ENCODE measurements around the gene CFAP45. TPM values are rescaled to one million over a fixed set of nuclear protein-coding genes. Genes with fewer than 3 reads are reported as not detected.
"Not testable (repeated sequence)": the region's sequence is repeated elsewhere in the genome, so short reads cannot be mapped to it uniquely, and the experiment has no call there.

The CFAP45 gene
- total and polyA plus RNA-seq, 8 donors: 0.16 to 1.5 (median 0.44) TPM; not detected in 2

- Histone ChIP-seq H3K9me3 (no peaks in the 10 kb centered on the region), H3K4me1 (peaks cover 10 to 34% (median 13%) of the 10 kb centered on the region in 3 donors), H3K27ac (no peak overlapping the region), H3K36me3 (no peaks in the 10 kb centered on the region), H3K27me3 (no peaks in the 10 kb centered on the region), H3K4me3 (no peak overlapping the region)
- WGBS, 2 donors: 26 to 44% methylated on average over 1 of the region's 1 CpG
- intact Hi-C loops (cut with DNase I): no loop called here
- no peak for ATAC-seq
- DNase-seq: no peak
- FAIRE-seq: no peak
- TF ChIP-seq, protein P1, sequence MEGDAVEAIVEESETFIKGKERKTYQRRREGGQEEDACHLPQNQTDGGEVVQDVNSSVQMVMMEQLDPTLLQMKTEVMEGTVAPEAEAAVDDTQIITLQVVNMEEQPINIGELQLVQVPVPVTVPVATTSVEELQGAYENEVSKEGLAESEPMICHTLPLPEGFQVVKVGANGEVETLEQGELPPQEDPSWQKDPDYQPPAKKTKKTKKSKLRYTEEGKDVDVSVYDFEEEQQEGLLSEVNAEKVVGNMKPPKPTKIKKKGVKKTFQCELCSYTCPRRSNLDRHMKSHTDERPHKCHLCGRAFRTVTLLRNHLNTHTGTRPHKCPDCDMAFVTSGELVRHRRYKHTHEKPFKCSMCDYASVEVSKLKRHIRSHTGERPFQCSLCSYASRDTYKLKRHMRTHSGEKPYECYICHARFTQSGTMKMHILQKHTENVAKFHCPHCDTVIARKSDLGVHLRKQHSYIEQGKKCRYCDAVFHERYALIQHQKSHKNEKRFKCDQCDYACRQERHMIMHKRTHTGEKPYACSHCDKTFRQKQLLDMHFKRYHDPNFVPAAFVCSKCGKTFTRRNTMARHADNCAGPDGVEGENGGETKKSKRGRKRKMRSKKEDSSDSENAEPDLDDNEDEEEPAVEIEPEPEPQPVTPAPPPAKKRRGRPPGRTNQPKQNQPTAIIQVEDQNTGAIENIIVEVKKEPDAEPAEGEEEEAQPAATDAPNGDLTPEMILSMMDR (IDR thresholded peaks at IDR 0.05): no peak
Measured at GRCh38 chr1:159906960-159907359, 7.0 kb upstream of the CFAP45 start.

- H3K27me3 ChIP-seq; H3K27ac ChIP-seq; ATAC-seq; H3K9me3 ChIP-seq; H3K36me3 ChIP-seq; DNase-seq; H3K4me3 ChIP-seq; FAIRE-seq; intact Hi-C loops (cut with DNase I): not testable (repeated sequence)
- WGBS, 2 donors: 65 to 89% methylated on average over 3 of the region's 3 CpGs
- peaks cover 5 to 20% (median 11%) of the 10 kb centered on the region in 3 donors for H3K4me1 ChIP-seq
Measured at GRCh38 chr1:159904036-159904435, 4.1 kb upstream of the CFAP45 start.

DNA sequence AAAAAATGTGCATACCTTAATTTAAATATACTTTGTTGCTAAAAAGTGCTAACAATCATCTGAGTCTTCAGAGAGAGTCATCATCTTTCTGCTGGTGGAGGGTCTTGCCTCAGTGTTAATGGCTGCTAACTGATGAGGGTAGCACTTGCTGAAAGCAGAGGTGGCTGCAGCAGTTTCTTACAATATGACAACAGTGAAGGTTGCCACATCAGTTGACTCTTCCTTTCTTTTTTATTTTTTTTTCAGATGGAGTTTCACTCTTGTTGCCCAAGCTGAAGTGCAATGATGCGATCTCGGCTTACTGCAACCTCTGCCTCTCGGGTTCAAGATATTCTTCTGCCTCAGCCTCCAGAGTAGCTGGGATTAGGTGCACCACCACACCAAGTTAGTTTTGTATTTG lies 2.6 kb upstream of the CFAP45 start:
- Histone ChIP-seq H3K27ac (no peak overlapping the region), H3K36me3 (no peaks in the 10 kb centered on the region), H3K4me1 (peaks cover 5 to 20% (median 11%) of the 10 kb centered on the region in 3 donors), H3K9me3 (no peaks in the 10 kb centered on the region), H3K27me3 (no peaks in the 10 kb centered on the region), H3K4me3 (no peak overlapping the region)
- DNase-seq: no peak
- FAIRE-seq: no peak
- WGBS, 2 donors: 95 to 97% methylated on average over 3 of the region's 3 CpGs
- intact Hi-C loops (cut with DNase I): no loop called here
- TF ChIP-seq, protein P1 (IDR thresholded peaks at IDR 0.05): no peak
- no peak for ATAC-seq

DNA sequence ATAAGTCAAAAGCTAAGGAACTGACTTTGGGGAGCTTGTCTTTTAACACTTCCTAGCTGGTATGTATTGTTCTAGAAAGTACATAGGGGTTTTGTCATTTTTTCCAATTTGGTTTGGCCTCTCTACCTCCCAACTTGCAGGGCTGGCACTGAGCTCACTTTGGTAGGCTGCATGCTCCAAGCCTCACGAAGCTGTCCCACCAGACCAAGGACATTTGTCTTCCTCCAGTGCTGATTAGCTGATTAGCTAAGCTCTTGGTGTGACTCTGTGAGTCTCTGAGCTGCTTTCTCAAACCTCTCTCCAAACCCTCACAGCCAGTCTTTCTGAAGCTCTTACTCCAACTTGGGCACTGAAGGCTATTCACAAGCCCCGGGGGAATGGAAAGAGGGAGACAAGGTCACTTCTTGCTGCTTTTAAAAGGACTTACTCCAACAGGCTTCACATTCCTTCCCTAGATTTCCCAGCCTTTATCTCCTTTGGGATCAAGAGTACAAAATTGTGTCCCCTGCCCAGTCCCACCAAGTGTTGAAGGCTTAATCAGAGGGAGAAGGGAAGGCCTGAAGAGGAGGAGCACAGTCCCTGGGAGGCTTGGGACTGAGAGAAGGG lies 893 bp upstream of the CFAP45 start:
- TF ChIP-seq, protein P1 (IDR thresholded peaks at IDR 0.05): no peak
- H3K27me3 ChIP-seq: no peaks in the 10 kb centered on the region
- no peaks in the 10 kb centered on the region for H3K36me3 ChIP-seq
- H3K4me3 ChIP-seq: no peak overlapping the region
- intact Hi-C loops (cut with DNase I): no loop called here
- 21 to 27% methylated on average over 2 of the region's 2 CpGs for WGBS, 2 donors
- ATAC-seq (peak in 2 of 4 donors; percentile 6 to 15), DNase-seq (no peak), FAIRE-seq (no peak)
- peak overlapping the region; percentile 77 to 91 (median 86) for H3K27ac ChIP-seq
- no peaks in the 10 kb centered on the region for H3K9me3 ChIP-seq
- peaks cover 5 to 14% (median 11%) of the 10 kb centered on the region in 3 donors for H3K4me1 ChIP-seq

GRCh38 chr1:159899634-159900033 lies 331 bp downstream of the CFAP45 start:
- ATAC-seq; H3K36me3 ChIP-seq; FAIRE-seq; H3K9me3 ChIP-seq; H3K27me3 ChIP-seq; intact Hi-C loops (cut with DNase I); DNase-seq: not testable (repeated sequence)
- Histone ChIP-seq H3K4me3 (peak overlapping the region in 1 of 4 donors; percentile 30), H3K27ac (peak overlapping the region; percentile 77 to 91 (median 86)), H3K4me1 (peaks cover 5 to 14% (median 11%) of the 10 kb centered on the region in 3 donors)
- WGBS, 2 donors: 81 to 83% methylated on average over 11 to 13 of the region's 15 CpGs

- ATAC-seq: no peak
- WGBS, 2 donors: 80 to 83% methylated on average over 3 of the region's 3 CpGs
- H3K4me1 ChIP-seq: peaks cover 5 to 14% (median 11%) of the 10 kb centered on the region in 3 donors
- intact Hi-C loops (cut with DNase I): no loop called here
- no peak for DNase-seq
- H3K27ac ChIP-seq: no peak overlapping the region
- no peak for FAIRE-seq
- H3K4me3 ChIP-seq: no peak overlapping the region
- no peaks in the 10 kb centered on the region for H3K9me3 ChIP-seq
- H3K27me3 ChIP-seq: no peaks in the 10 kb centered on the region
- no peaks in the 10 kb centered on the region for H3K36me3 ChIP-seq
- TF ChIP-seq, protein P1 (IDR thresholded peaks at IDR 0.05): no peak
Measured at GRCh38 chr1:159898527-159898926, 1.4 kb downstream of the CFAP45 start.
